Activated T-cell treated with anti-CD3 and anti-CD28 coated beads, Interleukin-2, amount 50 U/mL, for 4 hours (primary cell): ENCODE measurements around the gene ALG14. TPM values are rescaled to one million over a fixed set of nuclear protein-coding genes. Genes with fewer than 3 reads are reported as not detected.

Experiments
- ATAC-seq, 2 donors: fragments of 200-7000 bp; cut with Tn5 transposase; one replicate each; pipeline ENCODE4 v1.10.0; 2021
- DNase-seq: peaks from one replicate; pipeline ENCODE4 v3.0.0-alpha.2; 2020
- H3K27me3 Mint-ChIP-seq: one replicate; pipeline ENCODE4 v1.8.0; 2021; ENCODE audit warnings: low read depth, mixed read lengths
- H3K36me3 Mint-ChIP-seq: one replicate; pipeline ENCODE4 v1.8.0; 2022; ENCODE audit warnings: mixed read lengths; ENCODE audit not compliant: insufficient read depth
- H3K4me1 Mint-ChIP-seq: one replicate; pipeline ENCODE4 v1.8.0; 2021; ENCODE audit warnings: low read depth, mixed read lengths
- H3K4me3 Mint-ChIP-seq: one replicate; pipeline ENCODE4 v1.8.0; 2021; ENCODE audit warnings: mild to moderate bottlenecking, moderate library complexity, mixed read lengths
- H3K9me3 Mint-ChIP-seq: one replicate; pipeline ENCODE4 v1.8.0; 2021; ENCODE audit warnings: mixed read lengths
- total RNA-seq, 3 donors: library from RNA; stranded (reverse); gene quantifications; one replicate each; pipeline ENCODE4 v1.2.1, GENCODE V29; 2021

Gene ALG14
- 1 to 10 TPM; 4.3 to 4.9 (median 4.4) TPM for total RNA-seq

GRCh38 chr1:95072532-95073419 lies at the start of gene ALG14:
Gene ALG14 (minus strand): TSS chr1:95072951. CDS start chr1:95072898, 53 bp downstream.
- H3K27me3 Mint-ChIP-seq, result peaks cover 5% of the 10 kb centered on the region
- peak; percentile 86 for DNase-seq
- ATAC-seq, result peak; percentile 98
- peak within 1 kb of the TSS; percentile 91 for H3K4me3 Mint-ChIP-seq
- H3K4me1 Mint-ChIP-seq, result peaks cover 18% of the 10 kb centered on the region
- H3K9me3 Mint-ChIP-seq, result no peaks in the 10 kb centered on the region
- H3K36me3 Mint-ChIP-seq, result peaks cover 4% of the 10 kb centered on the region

GRCh38 chr1:95122151-95122697 lies 49.5 kb upstream of the ALG14 start:
- DNase-seq, result no peak
- ATAC-seq, result no peak
- Mint-ChIP-seq H3K27me3 (peaks cover 49% of the 10 kb centered on the region), H3K4me1 (peaks cover 4% of the 10 kb centered on the region), H3K4me3 (no peak overlapping the region), H3K36me3 (no peaks in the 10 kb centered on the region), H3K9me3 (no peaks in the 10 kb centered on the region)

- Mint-ChIP-seq H3K4me3 (peak overlapping the region; percentile 5), H3K36me3 (no peaks in the 10 kb centered on the region), H3K4me1 (peaks cover 7% of the 10 kb centered on the region), H3K9me3 (no peaks in the 10 kb centered on the region), H3K27me3 (peaks cover 51% of the 10 kb centered on the region)
- DNase-seq (no peak), ATAC-seq (no peak)
Measured at GRCh38 chr1:95119273-95119672, 46.5 kb upstream of the ALG14 start.

GRCh38 chr1:95118710-95119109 lies 46.0 kb upstream of the ALG14 start:
- Mint-ChIP-seq H3K4me3 (peak overlapping the region; percentile 27), H3K4me1 (peaks cover 7% of the 10 kb centered on the region), H3K27me3 (peaks cover 51% of the 10 kb centered on the region), H3K36me3 (no peaks in the 10 kb centered on the region), H3K9me3 (no peaks in the 10 kb centered on the region)
- no peak for DNase-seq
- ATAC-seq, result no peak

GRCh38 chr1:95118067-95118499 lies 45.3 kb upstream of the ALG14 start:
- no peaks in the 10 kb centered on the region for H3K36me3 Mint-ChIP-seq
- no peaks in the 10 kb centered on the region for H3K9me3 Mint-ChIP-seq
- no peak for ATAC-seq
- peak overlapping the region; percentile 83 for H3K4me3 Mint-ChIP-seq
- peak; percentile 5 for DNase-seq
- peaks cover 7% of the 10 kb centered on the region for H3K4me1 Mint-ChIP-seq
- H3K27me3 Mint-ChIP-seq, result peaks cover 51% of the 10 kb centered on the region

- DNase-seq (peak; percentile 36), ATAC-seq (peak; percentile 72 to 76)
- Mint-ChIP-seq H3K9me3 (no peaks in the 10 kb centered on the region), H3K36me3 (no peaks in the 10 kb centered on the region), H3K4me1 (peaks cover 7% of the 10 kb centered on the region), H3K27me3 (peaks cover 48% of the 10 kb centered on the region), H3K4me3 (peak within 1 kb of the TSS; percentile 85)
Measured at GRCh38 chr1:95117207-95118066, 44.7 kb upstream of the ALG14 start, which contains the start of gene TLCD4. Gene TLCD4 (plus strand): TSS chr1:95117355. CDS start chr1:95143902, 26,547 bp downstream.

GRCh38 chr1:95116580-95117206 lies 43.9 kb upstream of the ALG14 start:
- H3K27me3 Mint-ChIP-seq, result peaks cover 43% of the 10 kb centered on the region
- ATAC-seq, result peak; percentile 60 to 62
- no peaks in the 10 kb centered on the region for H3K9me3 Mint-ChIP-seq

GRCh38 chr1:95115708-95116137 lies 43.0 kb upstream of the ALG14 start:
- H3K9me3 Mint-ChIP-seq, result no peaks in the 10 kb centered on the region
- no peaks in the 10 kb centered on the region for H3K36me3 Mint-ChIP-seq
- H3K4me1 Mint-ChIP-seq, result peaks cover 7% of the 10 kb centered on the region
- ATAC-seq (no peak), DNase-seq (no peak)
- H3K27me3 Mint-ChIP-seq, result peaks cover 43% of the 10 kb centered on the region
- H3K4me3 Mint-ChIP-seq, result no peak overlapping the region

More at GRCh38 chr1:95116580-95117206, 43.9 kb upstream of the ALG14 start:
- Mint-ChIP-seq H3K4me1 (peaks cover 7% of the 10 kb centered on the region), H3K36me3 (no peaks in the 10 kb centered on the region), H3K4me3 (peak overlapping the region; percentile 85)
- DNase-seq, result peak; percentile 46

- Mint-ChIP-seq H3K9me3 (no peaks in the 10 kb centered on the region), H3K4me1 (peaks cover 7% of the 10 kb centered on the region), H3K4me3 (no peak overlapping the region), H3K27me3 (peaks cover 27% of the 10 kb centered on the region), H3K36me3 (no peaks in the 10 kb centered on the region)
- ATAC-seq, result no peak
- no peak for DNase-seq
Measured at GRCh38 chr1:95113684-95114083, 40.9 kb upstream of the ALG14 start.

GRCh38 chr1:95111014-95111413 lies 38.3 kb upstream of the ALG14 start:
- ATAC-seq (no peak), DNase-seq (no peak)
- H3K4me3 Mint-ChIP-seq, result no peak overlapping the region
- no peaks in the 10 kb centered on the region for H3K9me3 Mint-ChIP-seq
- peaks cover 20% of the 10 kb centered on the region for H3K27me3 Mint-ChIP-seq
- H3K4me1 Mint-ChIP-seq, result no peaks in the 10 kb centered on the region
- no peaks in the 10 kb centered on the region for H3K36me3 Mint-ChIP-seq

- H3K4me3 Mint-ChIP-seq, result no peak overlapping the region
Measured at GRCh38 chr1:95108792-95109191, 36.0 kb upstream of the ALG14 start.

GRCh38 chr1:95098196-95098595 lies 25.4 kb upstream of the ALG14 start:
- H3K4me1 Mint-ChIP-seq, result no peaks in the 10 kb centered on the region
- DNase-seq (no peak), ATAC-seq (no peak)
- peaks cover 10% of the 10 kb centered on the region for H3K27me3 Mint-ChIP-seq
- no peaks in the 10 kb centered on the region for H3K36me3 Mint-ChIP-seq
- no peak overlapping the region for H3K4me3 Mint-ChIP-seq
- H3K9me3 Mint-ChIP-seq, result no peaks in the 10 kb centered on the region

More at GRCh38 chr1:95108792-95109191, 36.0 kb upstream of the ALG14 start:
- H3K4me1 Mint-ChIP-seq, result no peaks in the 10 kb centered on the region
- H3K9me3 Mint-ChIP-seq, result no peaks in the 10 kb centered on the region
- no peak for DNase-seq
- peaks cover 25% of the 10 kb centered on the region for H3K27me3 Mint-ChIP-seq
- ATAC-seq, result no peak
- no peaks in the 10 kb centered on the region for H3K36me3 Mint-ChIP-seq

GRCh38 chr1:95097426-95097825 lies 24.7 kb upstream of the ALG14 start:
- Mint-ChIP-seq H3K4me3 (no peak overlapping the region), H3K36me3 (no peaks in the 10 kb centered on the region), H3K9me3 (no peaks in the 10 kb centered on the region), H3K27me3 (peaks cover 10% of the 10 kb centered on the region), H3K4me1 (no peaks in the 10 kb centered on the region)
- no peak for DNase-seq
- ATAC-seq, result no peak
